ENCODE data around the gene CCDC71. TPM values are rescaled to one million over a fixed set of nuclear protein-coding genes. Genes with fewer than 3 reads are reported as not detected.

CCDC71 gene
- total and polyA plus RNA-seq, 2 of the 13 experiments (the other 11 are each of a cell fraction or from before 2014, with no cell fraction given) = 9.7 to 14.3 TPM

DNA sequence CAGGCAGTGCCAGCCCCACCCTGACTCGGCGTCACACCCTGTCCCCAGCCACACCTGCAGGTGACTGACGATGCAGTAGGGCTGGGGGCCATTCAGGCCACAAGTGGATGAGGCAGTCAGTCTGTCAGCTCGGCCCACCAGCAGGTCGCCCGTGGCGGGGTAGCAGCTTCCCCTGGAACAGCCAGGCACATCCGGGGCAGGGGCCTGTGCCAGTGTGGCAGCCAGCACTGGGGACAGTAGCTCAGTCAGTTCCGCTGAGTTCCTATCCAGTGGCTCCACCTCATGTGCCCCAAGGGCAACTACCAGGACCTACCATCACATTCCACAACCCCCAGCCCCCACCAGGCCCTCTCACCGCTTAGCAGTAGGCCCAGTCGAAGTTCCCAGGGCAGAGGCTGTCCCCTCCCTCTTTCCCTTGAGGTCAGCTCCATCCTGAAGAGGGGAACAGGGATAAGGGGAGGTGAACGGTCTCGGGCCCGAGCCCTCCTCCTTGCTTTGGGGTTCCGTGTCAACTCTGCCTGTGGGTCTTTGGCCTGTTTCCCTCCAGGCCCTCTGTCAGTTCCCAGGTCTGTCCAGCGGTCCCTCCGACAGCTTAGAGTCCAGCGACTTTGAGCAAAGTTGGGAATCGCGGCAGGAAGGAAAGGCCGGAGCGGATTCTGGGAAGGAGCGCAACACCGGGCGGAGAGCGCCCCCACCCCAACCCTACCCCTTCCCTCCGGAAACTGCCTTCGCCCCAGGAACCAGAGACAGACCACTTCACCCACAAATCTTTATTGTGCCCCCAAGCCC, 33.5 kb downstream of the CCDC71 start, which contains the start of gene LAMB2 (continued):
- TF ChIP-seq ZNF282 (IDR thresholded peaks at IDR 0.05; ENCODE audit: partially characterized antibody) (no peak), ZNF44 (CRISPR knock-in tag; IDR thresholded peaks at IDR 0.05) (no peak; the same call in 1 of the 2 replicates), KLF6 (CRISPR knock-in tag; IDR thresholded peaks at IDR 0.05) (no peak), U2AF2 (IDR thresholded peaks at IDR 0.05; ENCODE audit: low read depth, low read length) (no peak), CREB1 (IDR thresholded peaks at IDR 0.05) (no peak), CREB1 (CRISPR knock-in tag; IDR thresholded peaks at IDR 0.05) (no peak; the same call in 1 of the 2 replicates), TRIM24 (CRISPR knock-in tag; IDR thresholded peaks at IDR 0.05) (no peak), XRCC5 (optimal IDR thresholded peaks at IDR 0.05; ENCODE audit: low read length) (peak; percentile 86), PTBP1 (IDR thresholded peaks at IDR 0.05; ENCODE audit: low read depth, low read length, poor library complexity, severe bottlenecking) (peak; percentile 44), ZNF326 (CRISPR knock-in tag; IDR thresholded peaks at IDR 0.05; ENCODE audit: borderline replicate concordance) (no peak)
- TF ChIP-seq, protein P1, sequence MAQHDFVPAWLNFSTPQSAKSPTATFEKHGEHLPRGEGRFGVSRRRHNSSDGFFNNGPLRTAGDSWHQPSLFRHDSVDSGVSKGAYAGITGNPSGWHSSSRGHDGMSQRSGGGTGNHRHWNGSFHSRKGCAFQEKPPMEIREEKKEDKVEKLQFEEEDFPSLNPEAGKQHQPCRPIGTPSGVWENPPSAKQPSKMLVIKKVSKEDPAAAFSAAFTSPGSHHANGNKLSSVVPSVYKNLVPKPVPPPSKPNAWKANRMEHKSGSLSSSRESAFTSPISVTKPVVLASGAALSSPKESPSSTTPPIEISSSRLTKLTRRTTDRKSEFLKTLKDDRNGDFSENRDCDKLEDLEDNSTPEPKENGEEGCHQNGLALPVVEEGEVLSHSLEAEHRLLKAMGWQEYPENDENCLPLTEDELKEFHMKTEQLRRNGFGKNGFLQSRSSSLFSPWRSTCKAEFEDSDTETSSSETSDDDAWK (CRISPR knock-in tag; IDR thresholded peaks at IDR 0.05) = no peak
- TF ChIP-seq, protein P2, sequence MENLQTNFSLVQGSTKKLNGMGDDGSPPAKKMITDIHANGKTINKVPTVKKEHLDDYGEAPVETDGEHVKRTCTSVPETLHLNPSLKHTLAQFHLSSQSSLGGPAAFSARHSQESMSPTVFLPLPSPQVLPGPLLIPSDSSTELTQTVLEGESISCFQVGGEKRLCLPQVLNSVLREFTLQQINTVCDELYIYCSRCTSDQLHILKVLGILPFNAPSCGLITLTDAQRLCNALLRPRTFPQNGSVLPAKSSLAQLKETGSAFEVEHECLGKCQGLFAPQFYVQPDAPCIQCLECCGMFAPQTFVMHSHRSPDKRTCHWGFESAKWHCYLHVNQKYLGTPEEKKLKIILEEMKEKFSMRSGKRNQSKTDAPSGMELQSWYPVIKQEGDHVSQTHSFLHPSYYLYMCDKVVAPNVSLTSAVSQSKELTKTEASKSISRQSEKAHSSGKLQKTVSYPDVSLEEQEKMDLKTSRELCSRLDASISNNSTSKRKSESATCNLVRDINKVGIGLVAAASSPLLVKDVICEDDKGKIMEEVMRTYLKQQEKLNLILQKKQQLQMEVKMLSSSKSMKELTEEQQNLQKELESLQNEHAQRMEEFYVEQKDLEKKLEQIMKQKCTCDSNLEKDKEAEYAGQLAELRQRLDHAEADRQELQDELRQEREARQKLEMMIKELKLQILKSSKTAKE (CRISPR knock-in tag; IDR thresholded peaks at IDR 0.05; ENCODE audit: borderline replicate concordance) = no peak; the same call in 1 of the 2 replicates
- TF ChIP-seq, protein P3, sequence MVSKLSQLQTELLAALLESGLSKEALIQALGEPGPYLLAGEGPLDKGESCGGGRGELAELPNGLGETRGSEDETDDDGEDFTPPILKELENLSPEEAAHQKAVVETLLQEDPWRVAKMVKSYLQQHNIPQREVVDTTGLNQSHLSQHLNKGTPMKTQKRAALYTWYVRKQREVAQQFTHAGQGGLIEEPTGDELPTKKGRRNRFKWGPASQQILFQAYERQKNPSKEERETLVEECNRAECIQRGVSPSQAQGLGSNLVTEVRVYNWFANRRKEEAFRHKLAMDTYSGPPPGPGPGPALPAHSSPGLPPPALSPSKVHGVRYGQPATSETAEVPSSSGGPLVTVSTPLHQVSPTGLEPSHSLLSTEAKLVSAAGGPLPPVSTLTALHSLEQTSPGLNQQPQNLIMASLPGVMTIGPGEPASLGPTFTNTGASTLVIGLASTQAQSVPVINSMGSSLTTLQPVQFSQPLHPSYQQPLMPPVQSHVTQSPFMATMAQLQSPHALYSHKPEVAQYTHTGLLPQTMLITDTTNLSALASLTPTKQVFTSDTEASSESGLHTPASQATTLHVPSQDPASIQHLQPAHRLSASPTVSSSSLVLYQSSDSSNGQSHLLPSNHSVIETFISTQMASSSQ (IDR thresholded peaks at IDR 0.05; ENCODE audit: low read depth) = no peak
- TF ChIP-seq, protein P3 (CRISPR knock-in tag; IDR thresholded peaks at IDR 0.05; ENCODE audit: borderline replicate concordance) = 0 out of 2 replicates have a peak, but pooled peaks have one; percentile 52
- TF ChIP-seq, protein P4, sequence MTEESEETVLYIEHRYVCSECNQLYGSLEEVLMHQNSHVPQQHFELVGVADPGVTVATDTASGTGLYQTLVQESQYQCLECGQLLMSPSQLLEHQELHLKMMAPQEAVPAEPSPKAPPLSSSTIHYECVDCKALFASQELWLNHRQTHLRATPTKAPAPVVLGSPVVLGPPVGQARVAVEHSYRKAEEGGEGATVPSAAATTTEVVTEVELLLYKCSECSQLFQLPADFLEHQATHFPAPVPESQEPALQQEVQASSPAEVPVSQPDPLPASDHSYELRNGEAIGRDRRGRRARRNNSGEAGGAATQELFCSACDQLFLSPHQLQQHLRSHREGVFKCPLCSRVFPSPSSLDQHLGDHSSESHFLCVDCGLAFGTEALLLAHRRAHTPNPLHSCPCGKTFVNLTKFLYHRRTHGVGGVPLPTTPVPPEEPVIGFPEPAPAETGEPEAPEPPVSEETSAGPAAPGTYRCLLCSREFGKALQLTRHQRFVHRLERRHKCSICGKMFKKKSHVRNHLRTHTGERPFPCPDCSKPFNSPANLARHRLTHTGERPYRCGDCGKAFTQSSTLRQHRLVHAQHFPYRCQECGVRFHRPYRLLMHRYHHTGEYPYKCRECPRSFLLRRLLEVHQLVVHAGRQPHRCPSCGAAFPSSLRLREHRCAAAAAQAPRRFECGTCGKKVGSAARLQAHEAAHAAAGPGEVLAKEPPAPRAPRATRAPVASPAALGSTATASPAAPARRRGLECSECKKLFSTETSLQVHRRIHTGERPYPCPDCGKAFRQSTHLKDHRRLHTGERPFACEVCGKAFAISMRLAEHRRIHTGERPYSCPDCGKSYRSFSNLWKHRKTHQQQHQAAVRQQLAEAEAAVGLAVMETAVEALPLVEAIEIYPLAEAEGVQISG (CRISPR knock-in tag; IDR thresholded peaks at IDR 0.05) = peak; percentile 50; the same call in 1 of the 2 replicates
- TF ChIP-seq, protein P5, sequence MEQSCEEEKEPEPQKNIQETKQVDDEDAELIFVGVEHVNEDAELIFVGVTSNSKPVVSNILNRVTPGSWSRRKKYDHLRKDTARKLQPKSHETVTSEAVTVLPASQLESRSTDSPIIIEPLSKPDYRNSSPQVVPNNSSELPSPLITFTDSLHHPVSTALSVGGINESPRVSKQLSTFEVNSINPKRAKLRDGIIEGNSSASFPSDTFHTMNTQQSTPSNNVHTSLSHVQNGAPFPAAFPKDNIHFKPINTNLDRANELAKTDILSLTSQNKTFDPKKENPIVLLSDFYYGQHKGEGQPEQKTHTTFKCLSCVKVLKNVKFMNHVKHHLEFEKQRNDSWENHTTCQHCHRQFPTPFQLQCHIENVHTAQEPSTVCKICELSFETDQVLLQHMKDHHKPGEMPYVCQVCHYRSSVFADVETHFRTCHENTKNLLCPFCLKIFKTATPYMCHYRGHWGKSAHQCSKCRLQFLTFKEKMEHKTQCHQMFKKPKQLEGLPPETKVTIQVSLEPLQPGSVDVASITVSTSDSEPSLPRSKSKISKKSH (CRISPR knock-in tag; IDR thresholded peaks at IDR 0.05; ENCODE audit: borderline replicate concordance) = peak; percentile 14; the same call in 1 of the 2 replicates

Measured in HepG2 (cell line).